MM.1S (cell line): ENCODE results near the gene SCARF2.

ENCODE experiments used
- CTCF ChIP-seq: fragments of 300-600 bp; sonication (generic); IDR thresholded peaks from 2 replicates; pipeline ENCODE4 v1.5.1; 2016; ENCODE audit warnings: antibody characterized with exemption, low read length, mixed read lengths
- EZH2 ChIP-seq: fragments of 300-600 bp; sonication (generic); optimal IDR thresholded peaks from 2 replicates; pipeline ENCODE3; 2017; ENCODE audit warnings: low read depth, mild to moderate bottlenecking, antibody characterized with exemption, low read length, mixed read lengths
- EZH2phosphoT487 ChIP-seq: fragments of 300-600 bp; sonication (generic); IDR thresholded peaks from 2 replicates; pipeline ENCODE4 v1.6.1; 2018; ENCODE audit warnings: antibody characterized with exemption, low read length

GRCh38 chr22:20472629-20473442, 35.2 kb upstream of the SCARF2 start:
- TF ChIP-seq CTCF (no peak), EZH2 (no peak), EZH2phosphoT487 (no peak)
